ENCODE data around the gene KLHL29. TPM values are rescaled to one million over a fixed set of nuclear protein-coding genes. Genes with fewer than 3 reads are reported as not detected.

KLHL29 gene
- total and polyA plus RNA-seq, 2 experiments from 2014 or later: 5.6 to 11.0 TPM

- no peak for TF ChIP-seq CTCF (IDR thresholded peaks at IDR 0.05; ENCODE audit: low read depth, low read length)
- peak in 1 of 2 donors; percentile 64 for DNase-seq (ENCODE audit: low read depth in 1 of 2, low spot score in 1 of 2)
- H3K36me3 ChIP-seq: no peaks in the 10 kb centered on the region
Measured at GRCh38 chr2:23574919-23575654, 190.1 kb downstream of the KLHL29 start.

GRCh38 chr2:23578964-23579671 is 194.1 kb downstream of the KLHL29 start:
- Histone ChIP-seq H3K4me3 (no peak overlapping the region), H3K27me3 (no peaks in the 10 kb centered on the region), H3K4me1 (ENCODE audit: low read depth) (peaks cover 8% of the 10 kb centered on the region), H3K9me3 (ENCODE audit: low read depth) (no peaks in the 10 kb centered on the region), H3K27ac (no peak overlapping the region), H3K36me3 (no peaks in the 10 kb centered on the region)
- peak in 1 of 2 donors; percentile 12 for DNase-seq (ENCODE audit: low read depth in 1 of 2, low spot score in 1 of 2)
- TF ChIP-seq CTCF (IDR thresholded peaks at IDR 0.05; ENCODE audit: low read depth, low read length): no peak

More at GRCh38 chr2:23574919-23575654, 190.1 kb downstream of the KLHL29 start:
- Histone ChIP-seq H3K4me3 (no peak overlapping the region), H3K27me3 (no peaks in the 10 kb centered on the region), H3K4me1 (ENCODE audit: low read depth) (peaks cover 13% of the 10 kb centered on the region), H3K9me3 (ENCODE audit: low read depth) (no peaks in the 10 kb centered on the region), H3K27ac (no peak overlapping the region)

GRCh38 chr2:23579674-23580073 is 194.7 kb downstream of the KLHL29 start:
- Histone ChIP-seq H3K36me3 (no peaks in the 10 kb centered on the region), H3K4me1 (ENCODE audit: low read depth) (peaks cover 8% of the 10 kb centered on the region), H3K9me3 (ENCODE audit: low read depth) (no peaks in the 10 kb centered on the region), H3K27ac (no peak overlapping the region), H3K4me3 (no peak overlapping the region), H3K27me3 (no peaks in the 10 kb centered on the region)
- no peak for TF ChIP-seq CTCF (IDR thresholded peaks at IDR 0.05; ENCODE audit: low read depth, low read length)
- no peak for DNase-seq (ENCODE audit: low read depth in 1 of 2, low spot score in 1 of 2)

GRCh38 chr2:23583467-23583866 is 198.5 kb downstream of the KLHL29 start:
- H3K27ac ChIP-seq: no peak overlapping the region
- H3K4me1 ChIP-seq (ENCODE audit: low read depth): no peaks in the 10 kb centered on the region
- no peak for DNase-seq (ENCODE audit: low read depth in 1 of 2, low spot score in 1 of 2)
- H3K36me3 ChIP-seq: no peaks in the 10 kb centered on the region
- no peaks in the 10 kb centered on the region for H3K27me3 ChIP-seq
- H3K4me3 ChIP-seq: no peak overlapping the region
- no peak for TF ChIP-seq CTCF (IDR thresholded peaks at IDR 0.05; ENCODE audit: low read depth, low read length)
- no peaks in the 10 kb centered on the region for H3K9me3 ChIP-seq (ENCODE audit: low read depth)

- H3K4me1 ChIP-seq (ENCODE audit: low read depth): peaks cover 3% of the 10 kb centered on the region
- H3K36me3 ChIP-seq: no peaks in the 10 kb centered on the region
- no peak overlapping the region for H3K4me3 ChIP-seq
- no peaks in the 10 kb centered on the region for H3K27me3 ChIP-seq
- no peak for TF ChIP-seq CTCF (IDR thresholded peaks at IDR 0.05; ENCODE audit: low read depth, low read length)
- H3K9me3 ChIP-seq (ENCODE audit: low read depth): no peaks in the 10 kb centered on the region
- DNase-seq (ENCODE audit: low read depth in 1 of 2, low spot score in 1 of 2): no peak
- H3K27ac ChIP-seq: no peak overlapping the region
Measured at GRCh38 chr2:23584054-23584745, 199.2 kb downstream of the KLHL29 start.
